A673 (cell line): ENCODE results near the gene BEST4.
"Not testable (repeated sequence)": the region's sequence is repeated elsewhere in the genome, so short reads cannot be mapped to it uniquely, and the experiment has no call there.

Experiments
- EZH2 ChIP-seq: fragments of 200-600 bp; sonication (generic); IDR thresholded peaks from 2 replicates; pipeline ENCODE4 v1.6.1; 2017; ENCODE audit warnings: borderline replicate concordance, low read depth, mild to moderate bottlenecking, mixed read lengths, antibody characterized with exemption, low read length; ENCODE audit not compliant: poor library complexity, severe bottlenecking
- TF ChIP-seq, protein P1 (sequence below): fragments of 300-800, 200-600 bp; sonication (generic); conservative IDR thresholded peaks from 2 replicates; pipeline ENCODE4 v1.5.1; 2017; ENCODE audit warnings: low read depth, mild to moderate bottlenecking, antibody characterized with exemption, low read length, moderate library complexity, mixed read lengths

DNA sequence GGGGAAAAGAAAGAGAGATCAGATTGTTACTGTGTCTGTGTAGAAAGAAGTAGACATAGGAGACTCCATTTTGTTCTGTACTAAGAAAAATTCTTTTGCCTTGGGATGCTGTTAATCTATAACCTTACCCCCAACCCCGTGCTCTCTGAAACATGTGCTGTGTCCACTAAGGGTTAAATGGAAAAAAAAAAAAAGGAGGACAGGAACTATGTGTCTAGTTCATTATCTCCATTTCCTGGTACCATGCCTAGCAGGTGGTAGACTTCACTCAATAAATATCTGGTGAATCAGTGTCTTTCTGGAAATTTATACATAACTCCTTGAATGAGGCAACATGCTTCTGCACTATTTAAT is 49.0 kb downstream of the BEST4 start:
- TF ChIP-seq, protein P1, sequence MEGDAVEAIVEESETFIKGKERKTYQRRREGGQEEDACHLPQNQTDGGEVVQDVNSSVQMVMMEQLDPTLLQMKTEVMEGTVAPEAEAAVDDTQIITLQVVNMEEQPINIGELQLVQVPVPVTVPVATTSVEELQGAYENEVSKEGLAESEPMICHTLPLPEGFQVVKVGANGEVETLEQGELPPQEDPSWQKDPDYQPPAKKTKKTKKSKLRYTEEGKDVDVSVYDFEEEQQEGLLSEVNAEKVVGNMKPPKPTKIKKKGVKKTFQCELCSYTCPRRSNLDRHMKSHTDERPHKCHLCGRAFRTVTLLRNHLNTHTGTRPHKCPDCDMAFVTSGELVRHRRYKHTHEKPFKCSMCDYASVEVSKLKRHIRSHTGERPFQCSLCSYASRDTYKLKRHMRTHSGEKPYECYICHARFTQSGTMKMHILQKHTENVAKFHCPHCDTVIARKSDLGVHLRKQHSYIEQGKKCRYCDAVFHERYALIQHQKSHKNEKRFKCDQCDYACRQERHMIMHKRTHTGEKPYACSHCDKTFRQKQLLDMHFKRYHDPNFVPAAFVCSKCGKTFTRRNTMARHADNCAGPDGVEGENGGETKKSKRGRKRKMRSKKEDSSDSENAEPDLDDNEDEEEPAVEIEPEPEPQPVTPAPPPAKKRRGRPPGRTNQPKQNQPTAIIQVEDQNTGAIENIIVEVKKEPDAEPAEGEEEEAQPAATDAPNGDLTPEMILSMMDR, result not testable (repeated sequence)
- not testable (repeated sequence) for TF ChIP-seq EZH2
